ENCODE results near the gene PRAMEF5. TPM values are rescaled to one million over a fixed set of nuclear protein-coding genes. Genes with fewer than 3 reads are reported as not detected.
"Not testable (repeated sequence)": the region's sequence is repeated elsewhere in the genome, so short reads cannot be mapped to it uniquely, and the experiment has no call there.

The PRAMEF5 gene
- total RNA-seq (2014; rRNA removed; shearing (Covaris generic)) = not detected in 2 replicates

GRCh38 chr1:13253898-13254297 lies at the start of gene PRAMEF5:
Gene PRAMEF5, plus strand, starts transcription at chr1:13254198. Its CDS starts 5,071 bp downstream, at chr1:13259269.
- H3K4me3 ChIP-seq (ENCODE audit: insufficient read depth, low read depth, low read length); H3K36me3 ChIP-seq (replicated peaks; ENCODE audit: control insufficient read depth, insufficient read depth, low read length); DNase-seq; H3K27me3 ChIP-seq (ENCODE audit: control insufficient read depth, insufficient read depth, low read length): not testable (repeated sequence)

- H3K36me3 ChIP-seq (replicated peaks; ENCODE audit: control insufficient read depth, insufficient read depth, low read length); H3K4me3 ChIP-seq (ENCODE audit: insufficient read depth, low read depth, low read length); H3K27me3 ChIP-seq (ENCODE audit: control insufficient read depth, insufficient read depth, low read length); DNase-seq: not testable (repeated sequence)
Observed at GRCh38 chr1:13208712-13209111, 45.3 kb upstream of the PRAMEF5 start.

DNA sequence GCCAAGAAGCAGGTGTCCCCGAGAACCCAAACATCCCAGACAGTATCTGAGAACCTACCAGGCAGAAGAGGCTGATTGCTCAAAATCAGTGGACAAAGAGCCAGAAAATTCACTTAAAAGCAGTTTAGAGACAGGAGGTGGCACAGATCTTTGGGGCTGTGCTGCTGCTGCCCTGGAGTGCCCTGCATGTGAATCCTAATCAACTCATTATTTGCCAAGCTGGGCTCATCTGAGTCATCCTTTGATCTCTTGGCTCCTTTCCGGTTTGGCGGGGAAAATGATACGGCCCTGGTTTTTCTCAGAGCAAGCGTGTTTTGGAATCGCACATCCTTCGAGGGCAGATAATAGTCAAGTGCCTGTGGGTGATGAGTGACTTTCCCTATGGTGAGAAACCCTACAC lies 37.4 kb upstream of the PRAMEF5 start:
- not testable (repeated sequence) for H3K27me3 ChIP-seq (ENCODE audit: control insufficient read depth, insufficient read depth, low read length); DNase-seq; H3K36me3 ChIP-seq (replicated peaks; ENCODE audit: control insufficient read depth, insufficient read depth, low read length); H3K4me3 ChIP-seq (ENCODE audit: insufficient read depth, low read depth, low read length)

DNA sequence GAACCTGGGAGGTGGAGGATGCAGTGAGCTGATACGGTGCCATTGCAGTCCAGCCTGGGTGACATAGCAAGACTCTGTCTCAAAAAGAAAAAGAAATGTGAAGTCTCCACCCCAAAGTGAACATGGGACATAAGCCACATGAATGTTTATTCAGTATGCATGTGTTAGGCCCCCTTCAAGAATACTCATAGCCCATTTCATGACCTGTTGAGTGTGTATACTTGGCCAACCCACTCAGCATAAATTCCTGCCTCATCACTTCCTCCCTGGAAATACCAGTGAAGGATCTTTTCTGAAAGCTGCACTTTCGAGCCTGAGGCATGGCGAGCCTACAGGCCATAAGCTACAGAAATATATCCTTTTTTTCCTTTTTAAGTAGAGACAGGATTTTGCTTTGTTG lies 34.8 kb upstream of the PRAMEF5 start:
- not testable (repeated sequence) for DNase-seq; H3K4me3 ChIP-seq (ENCODE audit: insufficient read depth, low read depth, low read length); H3K36me3 ChIP-seq (replicated peaks; ENCODE audit: control insufficient read depth, insufficient read depth, low read length); H3K27me3 ChIP-seq (ENCODE audit: control insufficient read depth, insufficient read depth, low read length)

DNA sequence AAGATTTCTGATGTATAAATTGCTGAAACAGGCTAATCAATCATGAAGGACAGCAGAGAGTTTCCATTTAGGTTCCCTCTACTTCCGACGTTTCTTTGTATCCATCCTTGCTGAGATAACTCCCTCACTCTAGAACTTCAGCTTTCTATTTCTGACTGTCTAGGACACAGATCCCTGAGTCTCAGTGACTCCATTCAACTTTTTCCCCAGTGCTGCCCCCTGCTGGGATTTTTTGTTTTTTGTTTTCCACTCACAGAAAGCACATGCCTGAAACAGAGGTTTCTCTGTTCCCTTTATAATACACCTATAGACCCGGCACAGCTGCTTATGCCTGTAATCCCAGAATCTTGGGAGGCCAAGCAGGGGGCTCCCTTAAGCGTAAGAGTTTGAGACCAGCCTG lies 31.2 kb upstream of the PRAMEF5 start:
- H3K27me3 ChIP-seq (ENCODE audit: control insufficient read depth, insufficient read depth, low read length); H3K36me3 ChIP-seq (replicated peaks; ENCODE audit: control insufficient read depth, insufficient read depth, low read length); H3K4me3 ChIP-seq (ENCODE audit: insufficient read depth, low read depth, low read length); DNase-seq: not testable (repeated sequence)

GRCh38 chr1:13224480-13225060 lies 29.4 kb upstream of the PRAMEF5 start:
- DNase-seq = no peak
- H3K4me3 ChIP-seq (ENCODE audit: insufficient read depth, low read depth, low read length) = no peak overlapping the region
- H3K27me3 ChIP-seq (ENCODE audit: control insufficient read depth, insufficient read depth, low read length) = no peaks in the 10 kb centered on the region
- no peaks in the 10 kb centered on the region for H3K36me3 ChIP-seq (replicated peaks; ENCODE audit: control insufficient read depth, insufficient read depth, low read length)

GRCh38 chr1:13225675-13226204 lies 28.3 kb upstream of the PRAMEF5 start, which contains the start of gene PRAMEF18:
Gene PRAMEF18, minus strand, starts transcription at chr1:13226154. Its CDS starts 48 bp downstream, at chr1:13226106.
- not testable (repeated sequence) for DNase-seq; H3K36me3 ChIP-seq (replicated peaks; ENCODE audit: control insufficient read depth, insufficient read depth, low read length); H3K27me3 ChIP-seq (ENCODE audit: control insufficient read depth, insufficient read depth, low read length); H3K4me3 ChIP-seq (ENCODE audit: insufficient read depth, low read depth, low read length)

DNA sequence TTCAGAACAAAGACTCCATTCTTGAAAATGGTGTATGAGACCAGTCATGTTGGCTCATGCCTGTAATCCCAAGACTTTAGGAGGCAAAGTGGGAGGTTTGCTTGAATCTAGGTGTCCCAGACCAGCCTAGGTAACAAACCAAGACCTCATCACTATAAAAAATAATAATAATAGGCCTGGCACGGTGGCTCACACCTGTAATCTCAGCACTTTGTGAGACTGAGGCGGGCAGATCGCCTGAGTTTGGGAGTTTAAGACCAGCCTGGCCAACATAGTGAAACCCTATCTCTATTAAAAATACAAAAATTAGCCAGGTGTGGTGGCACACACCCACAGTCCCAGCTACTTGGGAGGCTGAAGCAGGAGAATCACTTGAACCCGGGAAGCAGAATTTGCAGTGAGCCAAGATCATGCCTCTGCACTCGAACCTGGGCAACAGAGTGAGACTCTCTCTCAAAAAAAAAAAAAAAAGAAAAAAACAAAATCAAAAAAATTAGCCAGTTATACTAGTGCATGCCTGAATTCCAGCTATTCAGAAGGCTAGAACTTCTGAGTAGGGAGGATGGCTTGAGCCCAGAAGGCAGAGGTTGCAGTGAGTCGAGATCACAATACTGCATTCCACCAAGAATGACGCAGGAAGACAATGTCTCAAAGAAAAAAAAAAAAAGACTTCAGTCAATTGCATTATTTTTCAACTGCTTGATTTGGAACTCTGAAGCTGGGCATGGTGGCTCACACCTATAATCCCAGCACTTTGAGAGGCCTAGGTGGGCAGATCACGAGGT lies 26.5 kb upstream of the PRAMEF5 start:
- H3K36me3 ChIP-seq (replicated peaks; ENCODE audit: control insufficient read depth, insufficient read depth, low read length); H3K4me3 ChIP-seq (ENCODE audit: insufficient read depth, low read depth, low read length); H3K27me3 ChIP-seq (ENCODE audit: control insufficient read depth, insufficient read depth, low read length); DNase-seq: not testable (repeated sequence)

GRCh38 chr1:13228343-13228781 lies 25.6 kb upstream of the PRAMEF5 start:
- no peaks in the 10 kb centered on the region for H3K27me3 ChIP-seq (ENCODE audit: control insufficient read depth, insufficient read depth, low read length)
- no peak overlapping the region for H3K4me3 ChIP-seq (ENCODE audit: insufficient read depth, low read depth, low read length)
- DNase-seq = no peak
- H3K36me3 ChIP-seq (replicated peaks; ENCODE audit: control insufficient read depth, insufficient read depth, low read length) = no peaks in the 10 kb centered on the region

DNA sequence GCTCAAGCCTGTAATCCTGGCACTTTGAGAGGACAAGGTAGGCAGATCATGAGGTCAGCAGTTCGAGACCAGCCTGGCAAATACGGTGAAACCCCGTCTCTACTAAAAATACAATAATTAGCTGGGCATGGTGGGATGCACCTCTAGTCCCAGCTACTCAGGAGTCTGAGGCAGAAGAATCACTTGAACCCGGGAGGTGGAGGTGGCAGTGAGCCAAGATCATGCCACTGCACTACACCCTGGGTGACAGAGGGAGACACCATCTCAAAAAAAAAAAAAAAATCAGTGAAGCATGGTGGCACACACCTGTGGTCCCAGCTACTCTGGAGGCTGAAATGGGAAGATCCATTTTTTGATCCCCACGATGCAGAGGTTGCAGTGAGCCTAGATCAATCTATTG lies 23.9 kb upstream of the PRAMEF5 start:
- not testable (repeated sequence) for H3K4me3 ChIP-seq (ENCODE audit: insufficient read depth, low read depth, low read length); DNase-seq; H3K27me3 ChIP-seq (ENCODE audit: control insufficient read depth, insufficient read depth, low read length); H3K36me3 ChIP-seq (replicated peaks; ENCODE audit: control insufficient read depth, insufficient read depth, low read length)

DNA sequence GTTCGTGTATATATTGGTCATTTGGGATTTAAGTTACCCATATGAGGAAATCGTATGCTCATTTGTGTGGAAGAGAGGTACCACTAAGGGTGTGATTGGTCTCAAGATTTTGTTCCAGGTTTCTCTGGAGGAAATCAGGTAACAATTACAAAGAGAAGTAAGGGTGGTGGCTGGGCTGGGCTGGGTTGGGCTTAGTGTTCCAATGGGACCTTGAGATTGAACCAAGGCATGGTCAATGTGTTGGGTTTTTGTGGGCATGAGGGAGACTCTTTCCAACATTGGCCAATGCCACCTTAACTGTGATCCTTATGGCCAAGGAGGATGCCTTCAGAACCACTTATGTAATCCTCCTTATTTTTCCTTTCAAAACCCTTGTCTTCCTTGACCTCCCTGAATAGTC lies 23.4 kb upstream of the PRAMEF5 start:
- not testable (repeated sequence) for H3K27me3 ChIP-seq (ENCODE audit: control insufficient read depth, insufficient read depth, low read length); H3K36me3 ChIP-seq (replicated peaks; ENCODE audit: control insufficient read depth, insufficient read depth, low read length); DNase-seq; H3K4me3 ChIP-seq (ENCODE audit: insufficient read depth, low read depth, low read length)

DNA sequence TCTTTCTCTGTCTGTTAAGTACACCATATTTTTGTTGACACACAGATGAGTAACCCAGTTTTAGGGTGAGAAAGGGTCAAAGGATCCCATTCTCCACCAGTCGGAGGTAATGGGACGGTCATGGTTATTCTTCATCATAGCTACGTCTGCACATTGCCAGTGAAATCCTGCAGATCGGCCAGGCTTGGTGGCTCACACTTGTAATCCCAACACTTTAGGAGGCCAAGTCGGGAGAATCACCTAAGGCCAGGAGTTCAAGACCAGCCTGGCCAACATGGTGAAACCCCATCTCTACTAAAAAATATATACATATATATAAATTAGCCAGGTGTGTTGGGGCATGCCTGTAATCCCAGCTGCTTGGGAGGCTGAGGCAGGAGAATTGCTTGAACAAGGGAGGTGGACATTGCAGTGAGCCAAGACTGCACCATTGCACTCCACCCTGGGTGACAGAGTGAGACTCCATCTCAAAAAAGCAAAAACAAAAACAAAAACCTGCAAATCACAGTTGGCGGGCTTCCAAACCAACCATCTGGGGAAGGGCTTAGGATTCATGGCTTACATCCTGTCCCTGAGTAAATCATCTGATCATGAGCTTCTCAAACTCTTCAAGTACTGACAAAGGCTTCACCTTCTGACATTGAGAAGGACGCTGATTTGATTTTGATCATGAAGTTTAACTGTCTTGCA lies 22.8 kb upstream of the PRAMEF5 start:
- not testable (repeated sequence) for H3K36me3 ChIP-seq (replicated peaks; ENCODE audit: control insufficient read depth, insufficient read depth, low read length); DNase-seq; H3K4me3 ChIP-seq (ENCODE audit: insufficient read depth, low read depth, low read length); H3K27me3 ChIP-seq (ENCODE audit: control insufficient read depth, insufficient read depth, low read length)

DNA sequence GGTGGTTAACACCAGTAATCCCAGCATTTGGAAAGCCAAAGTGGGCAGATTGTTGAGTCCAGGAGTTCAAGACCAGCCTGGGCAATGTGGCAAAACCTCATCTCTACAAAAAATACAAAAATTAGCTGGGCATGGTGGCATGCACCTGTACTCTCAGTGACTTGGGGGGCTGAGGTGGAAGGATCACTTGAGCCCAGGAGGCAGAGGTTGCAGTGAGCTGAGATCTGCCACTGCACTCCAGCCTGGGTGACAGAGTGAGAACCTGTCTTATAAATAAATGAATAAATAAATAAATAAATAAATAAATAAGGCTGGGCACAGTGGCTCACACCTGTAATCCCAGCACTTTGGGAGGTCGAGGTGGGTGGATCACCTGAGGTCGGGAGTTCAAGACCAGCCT lies 21.9 kb upstream of the PRAMEF5 start:
- DNase-seq; H3K36me3 ChIP-seq (replicated peaks; ENCODE audit: control insufficient read depth, insufficient read depth, low read length); H3K27me3 ChIP-seq (ENCODE audit: control insufficient read depth, insufficient read depth, low read length); H3K4me3 ChIP-seq (ENCODE audit: insufficient read depth, low read depth, low read length): not testable (repeated sequence)

- not testable (repeated sequence) for DNase-seq; H3K27me3 ChIP-seq (ENCODE audit: control insufficient read depth, insufficient read depth, low read length); H3K4me3 ChIP-seq (ENCODE audit: insufficient read depth, low read depth, low read length); H3K36me3 ChIP-seq (replicated peaks; ENCODE audit: control insufficient read depth, insufficient read depth, low read length)
Observed at GRCh38 chr1:13234057-13234456, 19.9 kb upstream of the PRAMEF5 start.

DNA sequence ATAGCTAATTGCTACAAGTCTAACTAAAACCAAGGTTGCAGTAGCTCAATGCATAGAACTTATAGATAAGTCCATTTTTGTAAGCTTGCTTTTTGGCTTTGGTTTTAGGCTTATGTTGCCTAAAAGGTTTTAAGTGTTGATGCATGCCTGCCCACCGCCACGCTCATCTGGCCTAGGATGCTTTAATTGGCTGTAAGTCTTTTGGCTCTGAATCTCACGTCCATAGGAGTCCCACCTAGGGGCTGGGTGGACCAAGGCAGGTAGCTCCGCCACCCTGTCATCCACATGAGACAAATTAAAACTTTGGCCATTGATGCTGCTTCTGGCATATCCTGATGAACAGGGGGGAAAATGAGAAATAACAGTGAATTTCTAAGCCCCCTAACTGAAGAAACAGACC lies 16.4 kb upstream of the PRAMEF5 start:
- DNase-seq; H3K4me3 ChIP-seq (ENCODE audit: insufficient read depth, low read depth, low read length): not testable (repeated sequence)

More for the DNA sequence above, 16.4 kb upstream of the PRAMEF5 start:
- not testable (repeated sequence) for H3K36me3 ChIP-seq (replicated peaks; ENCODE audit: control insufficient read depth, insufficient read depth, low read length); H3K27me3 ChIP-seq (ENCODE audit: control insufficient read depth, insufficient read depth, low read length)

Data from H7 (cell line).